Non-pigmented ciliary epithelial cell (primary cell): ENCODE results near the gene CALN1.
"Not testable (repeated sequence)": the region's sequence is repeated elsewhere in the genome, so short reads cannot be mapped to it uniquely, and the experiment has no call there.

ENCODE experiments used
- DNase-seq: peaks from one replicate; pipeline ENCODE4 v3.0.0-alpha.2; 2010; ENCODE audit warnings: low read depth

CALN1 gene

GRCh38 chr7:72092769-72093168, 319.4 kb downstream of the CALN1 start:
- DNase-seq = no peak

- DNase-seq = no peak
Observed at GRCh38 chr7:72087926-72088325, 324.2 kb downstream of the CALN1 start.

GRCh38 chr7:72080865-72081510, 331.1 kb downstream of the CALN1 start:
- no peak for DNase-seq

GRCh38 chr7:72080341-72080766, 331.8 kb downstream of the CALN1 start:
- DNase-seq = no peak

GRCh38 chr7:72078856-72079255, 333.3 kb downstream of the CALN1 start:
- DNase-seq = no peak

- DNase-seq = no peak
Observed at GRCh38 chr7:72078301-72078700, 333.8 kb downstream of the CALN1 start.

- no peak for DNase-seq
Observed at GRCh38 chr7:72077786-72078185, 334.4 kb downstream of the CALN1 start.

- no peak for DNase-seq
Observed at GRCh38 chr7:72072901-72073300, 339.2 kb downstream of the CALN1 start.

- DNase-seq = no peak
Observed at GRCh38 chr7:72069263-72069662, 342.9 kb downstream of the CALN1 start.

- DNase-seq = not testable (repeated sequence)
Observed at GRCh38 chr7:72065764-72066163, 346.4 kb downstream of the CALN1 start.

- DNase-seq = no peak
Observed at GRCh38 chr7:72064916-72065315, 347.2 kb downstream of the CALN1 start.

GRCh38 chr7:72063330-72063729, 348.8 kb downstream of the CALN1 start:
- no peak for DNase-seq

- no peak for DNase-seq
Observed at GRCh38 chr7:72062666-72063065, 349.5 kb downstream of the CALN1 start.

- no peak for DNase-seq
Observed at GRCh38 chr7:72059925-72060324, 352.2 kb downstream of the CALN1 start.

- DNase-seq = no peak
Observed at GRCh38 chr7:72058579-72058978, 353.6 kb downstream of the CALN1 start.

- DNase-seq = no peak
Observed at GRCh38 chr7:72057796-72058195, 354.3 kb downstream of the CALN1 start.

- DNase-seq = no peak
Observed at GRCh38 chr7:72057231-72057630, 354.9 kb downstream of the CALN1 start.

GRCh38 chr7:72055426-72055825, 356.7 kb downstream of the CALN1 start:
- no peak for DNase-seq

GRCh38 chr7:72053292-72053691, 358.8 kb downstream of the CALN1 start:
- DNase-seq = no peak

- DNase-seq = no peak
Observed at GRCh38 chr7:72048420-72048819, 363.7 kb downstream of the CALN1 start.

GRCh38 chr7:72042855-72043254, 369.3 kb downstream of the CALN1 start:
- no peak for DNase-seq

- DNase-seq = no peak
Observed at GRCh38 chr7:72040641-72041040, 371.5 kb downstream of the CALN1 start.

GRCh38 chr7:72039460-72039859, 372.7 kb downstream of the CALN1 start:
- no peak for DNase-seq

GRCh38 chr7:72038022-72038732, 374.0 kb downstream of the CALN1 start:
- DNase-seq = no peak
